ENCODE results near the gene CLPX.
A peak's percentile ranks its signal among the peaks of the same experiment; 100 is the strongest.
"Not testable (repeated sequence)": the region's sequence is repeated elsewhere in the genome, so short reads cannot be mapped to it uniquely, and the experiment has no call there.

Gene CLPX

GRCh38 chr15:65184305-65184867 lies 756 bp downstream of the CLPX start:
- H3K27me3 ChIP-seq (ENCODE audit: insufficient read depth, low read length, poor library complexity, severe bottlenecking), result peaks cover 8% of the 10 kb centered on the region
- peak overlapping the region; percentile 87 for H3K4me2 ChIP-seq (ENCODE audit: low read depth, low read length, poor library complexity, severe bottlenecking)
- H3K9me2 ChIP-seq (replicated peaks; ENCODE audit: low read depth, low read length), result no peaks in the 10 kb centered on the region
- H3K9me3 ChIP-seq (ENCODE audit: insufficient read depth, low read depth, low read length), result no peaks in the 10 kb centered on the region
- H4K20me1 ChIP-seq (ENCODE audit: insufficient read depth, low read length, poor library complexity, severe bottlenecking), result peaks cover 32% of the 10 kb centered on the region
- H3K9ac ChIP-seq (ENCODE audit: low read depth, low read length, poor library complexity, severe bottlenecking), result peak overlapping the region; percentile 99
- H2AFZ ChIP-seq (ENCODE audit: low read length), result peak overlapping the region; percentile 99
- H3K36me3 ChIP-seq (ENCODE audit: insufficient read depth, low read length), result peaks cover 7% of the 10 kb centered on the region; the same call in 1 of the 2 replicates
- peaks cover 27% of the 10 kb centered on the region for H3K4me1 ChIP-seq (ENCODE audit: insufficient read depth, low read length, poor library complexity, severe bottlenecking)
- no peak for TF ChIP-seq EZH2phosphoT487 (IDR thresholded peaks at IDR 0.05; ENCODE audit: borderline replicate concordance)
- no peak for TF ChIP-seq CTCF (conservative IDR thresholded peaks at IDR 0.05; ENCODE audit: low read length)
- H3F3A ChIP-seq (ENCODE audit: low read depth), result no peaks in the 10 kb centered on the region
- peak overlapping the region; percentile 91 for H3K4me3 ChIP-seq (ENCODE audit: low read length, poor library complexity, severe bottlenecking)
- peaks cover 57% of the 10 kb centered on the region for H3K79me2 ChIP-seq (ENCODE audit: insufficient read depth, low read length)

- H3K4me1 ChIP-seq (ENCODE audit: insufficient read depth, low read length, poor library complexity, severe bottlenecking), result peaks cover 31% of the 10 kb centered on the region
- peaks cover 8% of the 10 kb centered on the region for H3K27me3 ChIP-seq (ENCODE audit: insufficient read depth, low read length, poor library complexity, severe bottlenecking)
- H4K20me1 ChIP-seq (ENCODE audit: insufficient read depth, low read length, poor library complexity, severe bottlenecking), result peaks cover 38% of the 10 kb centered on the region
- no peak overlapping the region for H2AFZ ChIP-seq (ENCODE audit: low read length)
- H3K9me3 ChIP-seq (ENCODE audit: insufficient read depth, low read depth, low read length), result no peaks in the 10 kb centered on the region
- H3K9ac ChIP-seq (ENCODE audit: low read depth, low read length, poor library complexity, severe bottlenecking), result peak overlapping the region; percentile 99
- H3K36me3 ChIP-seq (ENCODE audit: insufficient read depth, low read length), result peaks cover 10% of the 10 kb centered on the region; the same call in 1 of the 2 replicates
- H3K4me3 ChIP-seq (ENCODE audit: low read length, poor library complexity, severe bottlenecking), result peak overlapping the region; percentile 91
- H3K79me2 ChIP-seq (ENCODE audit: insufficient read depth, low read length), result peaks cover 63% of the 10 kb centered on the region
- peak overlapping the region; percentile 87 for H3K4me2 ChIP-seq (ENCODE audit: low read depth, low read length, poor library complexity, severe bottlenecking)
- H3K9me2 ChIP-seq (replicated peaks; ENCODE audit: low read depth, low read length), result no peaks in the 10 kb centered on the region
- H3F3A ChIP-seq (ENCODE audit: low read depth), result no peaks in the 10 kb centered on the region
- TF ChIP-seq EZH2phosphoT487 (IDR thresholded peaks at IDR 0.05; ENCODE audit: borderline replicate concordance) (no peak), CTCF (conservative IDR thresholded peaks at IDR 0.05; ENCODE audit: low read length) (no peak)
Observed at GRCh38 chr15:65183865-65184159, 1.3 kb downstream of the CLPX start.

DNA sequence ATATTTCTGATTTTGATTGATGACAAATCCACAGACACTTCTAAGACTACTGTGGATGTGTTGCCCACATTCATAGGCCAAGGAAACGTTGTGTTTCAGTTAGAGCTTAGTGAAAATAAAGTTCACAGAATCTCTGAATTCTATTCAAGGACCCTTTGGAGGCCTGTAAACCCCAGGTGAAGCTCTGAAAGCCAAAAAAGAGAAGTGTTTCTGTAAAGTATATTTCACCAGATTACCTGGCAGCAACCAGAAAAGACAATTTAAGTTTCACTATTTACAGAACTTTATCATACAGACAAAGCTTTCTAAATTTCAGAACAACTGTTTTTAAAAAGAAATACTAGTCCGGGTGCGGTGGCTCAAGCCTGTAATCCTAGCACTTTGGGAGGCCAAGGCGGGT lies 2.6 kb downstream of the CLPX start:
- H3K9ac ChIP-seq (ENCODE audit: low read depth, low read length, poor library complexity, severe bottlenecking), result peak overlapping the region; percentile 99

GRCh38 chr15:65181582-65182353 lies 3.4 kb downstream of the CLPX start:
- not testable (repeated sequence) for H3F3A ChIP-seq (ENCODE audit: low read depth)
- Histone ChIP-seq H3K79me2 (ENCODE audit: insufficient read depth, low read length) (peaks cover 69% of the 10 kb centered on the region), H3K4me2 (ENCODE audit: low read depth, low read length, poor library complexity, severe bottlenecking) (peak overlapping the region; percentile 87)

More for the DNA sequence above, 2.6 kb downstream of the CLPX start:
- peaks cover 33% of the 10 kb centered on the region for H3K4me1 ChIP-seq (ENCODE audit: insufficient read depth, low read length, poor library complexity, severe bottlenecking)
- no peaks in the 10 kb centered on the region for H3K9me2 ChIP-seq (replicated peaks; ENCODE audit: low read depth, low read length)
- peaks cover 45% of the 10 kb centered on the region for H4K20me1 ChIP-seq (ENCODE audit: insufficient read depth, low read length, poor library complexity, severe bottlenecking)
- H3K36me3 ChIP-seq (ENCODE audit: insufficient read depth, low read length), result peaks cover 17% of the 10 kb centered on the region; the same call in 1 of the 2 replicates
- H3K4me2 ChIP-seq (ENCODE audit: low read depth, low read length, poor library complexity, severe bottlenecking), result peak overlapping the region; percentile 87
- peak overlapping the region; percentile 91 for H3K4me3 ChIP-seq (ENCODE audit: low read length, poor library complexity, severe bottlenecking)
- no peaks in the 10 kb centered on the region for H3F3A ChIP-seq (ENCODE audit: low read depth)
- peaks cover 8% of the 10 kb centered on the region for H3K27me3 ChIP-seq (ENCODE audit: insufficient read depth, low read length, poor library complexity, severe bottlenecking)
- peaks cover 64% of the 10 kb centered on the region for H3K79me2 ChIP-seq (ENCODE audit: insufficient read depth, low read length)
- TF ChIP-seq EZH2phosphoT487 (IDR thresholded peaks at IDR 0.05; ENCODE audit: borderline replicate concordance), result no peak
- TF ChIP-seq CTCF (conservative IDR thresholded peaks at IDR 0.05; ENCODE audit: low read length), result no peak
- no peak overlapping the region for H2AFZ ChIP-seq (ENCODE audit: low read length)
- H3K9me3 ChIP-seq (ENCODE audit: insufficient read depth, low read depth, low read length), result no peaks in the 10 kb centered on the region

More at GRCh38 chr15:65181582-65182353, 3.4 kb downstream of the CLPX start:
- H4K20me1 ChIP-seq (ENCODE audit: insufficient read depth, low read length, poor library complexity, severe bottlenecking), result peaks cover 45% of the 10 kb centered on the region
- H3K27me3 ChIP-seq (ENCODE audit: insufficient read depth, low read length, poor library complexity, severe bottlenecking); H3K9me2 ChIP-seq (replicated peaks; ENCODE audit: low read depth, low read length); H2AFZ ChIP-seq (ENCODE audit: low read length); H3K9me3 ChIP-seq (ENCODE audit: insufficient read depth, low read depth, low read length): not testable (repeated sequence)
- peak overlapping the region; percentile 91 for H3K4me3 ChIP-seq (ENCODE audit: low read length, poor library complexity, severe bottlenecking)
- peak overlapping the region; percentile 35 for H3K9ac ChIP-seq (ENCODE audit: low read depth, low read length, poor library complexity, severe bottlenecking)
- H3K4me1 ChIP-seq (ENCODE audit: insufficient read depth, low read length, poor library complexity, severe bottlenecking), result peaks cover 33% of the 10 kb centered on the region
- peaks cover 24% of the 10 kb centered on the region; the same call in 1 of the 2 replicates for H3K36me3 ChIP-seq (ENCODE audit: insufficient read depth, low read length)
